SK-N-SH treated with all-trans-retinoic acid at 6 μM for 48 hours (cell line): ENCODE results near the gene FOXF1.

ENCODE experiments used
- ATAC-seq: fragments of 200-7000 bp; cut with Tn5 transposase; 3 replicates; pipeline ENCODE4 v1.9.1; 2020; ENCODE audit warnings: mild to moderate bottlenecking, moderate library complexity
- ARNTL ChIP-seq: fragments of 450-650 bp; formaldehyde crosslinking; IDR thresholded peaks from 2 replicates; pipeline ENCODE4 v1.5.0; 2020; ENCODE audit warnings: low read depth, mild to moderate bottlenecking, moderate library complexity, borderline replicate concordance
- BACH2 ChIP-seq: fragments of 250-450 bp; sonication (Bioruptor Pico); IDR thresholded peaks from 2 replicates; pipeline ENCODE4 v1.9.0; 2021; ENCODE audit warnings: mild to moderate bottlenecking, borderline replicate concordance
- CSRNP3 ChIP-seq: fragments of 250-450 bp; sonication (Bioruptor Pico); IDR thresholded peaks from 2 replicates; pipeline ENCODE4 v1.5.1; 2021; ENCODE audit warnings: mild to moderate bottlenecking, moderate library complexity
- ESRRG ChIP-seq: fragments of 250-450 bp; sonication (Bioruptor Pico); IDR thresholded peaks from 2 replicates; pipeline ENCODE4 v1.6.1; 2021; ENCODE audit warnings: mild to moderate bottlenecking
- GLIS3 ChIP-seq: fragments of 250-450 bp; sonication (Bioruptor Pico); IDR thresholded peaks from 2 replicates; pipeline ENCODE4 v1.5.0; 2020; ENCODE audit warnings: mild to moderate bottlenecking, moderate library complexity
- ISL1 ChIP-seq: fragments of 250-450 bp; sonication (Bioruptor Pico); IDR thresholded peaks from 2 replicates; pipeline ENCODE4 v2.1.2; 2022; ENCODE audit warnings: mild to moderate bottlenecking, moderate library complexity
- PATZ1 ChIP-seq: fragments of 250-450 bp; sonication (Bioruptor Pico); IDR thresholded peaks from 2 replicates; pipeline ENCODE4 v1.8.0; 2020; ENCODE audit warnings: mild to moderate bottlenecking, moderate library complexity, borderline replicate concordance
- POU6F1 ChIP-seq: fragments of 250-450 bp; sonication (Bioruptor Pico); IDR thresholded peaks from 2 replicates; pipeline ENCODE4 v1.8.0; 2021; ENCODE audit warnings: low read depth, mild to moderate bottlenecking, moderate library complexity, borderline replicate concordance
- PPARA ChIP-seq: fragments of 250-450 bp; sonication (Bioruptor Pico); IDR thresholded peaks from 2 replicates; pipeline ENCODE4 v1.5.0; 2020; ENCODE audit warnings: mild to moderate bottlenecking, borderline replicate concordance
- RARB ChIP-seq: fragments of 250-450 bp; sonication (Bioruptor Pico); IDR thresholded peaks from 2 replicates; pipeline ENCODE4 v1.8.0; 2021; ENCODE audit warnings: mild to moderate bottlenecking, moderate library complexity
- SNAI2 ChIP-seq: fragments of 250-450 bp; sonication (Bioruptor Pico); IDR thresholded peaks from 2 replicates; pipeline ENCODE4 v1.5.0; 2020; ENCODE audit warnings: mild to moderate bottlenecking, moderate library complexity
- TCF4 ChIP-seq: fragments of 250-450 bp; sonication (Bioruptor Pico); IDR thresholded peaks from 2 replicates; pipeline ENCODE4 v1.8.0; 2021; ENCODE audit warnings: mild to moderate bottlenecking, moderate library complexity, borderline replicate concordance
- TOX ChIP-seq: fragments of 250-450 bp; sonication (Bioruptor Pico); IDR thresholded peaks from 2 replicates; pipeline ENCODE4 v1.8.0; 2021; ENCODE audit warnings: mild to moderate bottlenecking, moderate library complexity, borderline replicate concordance
- TSHZ2 ChIP-seq: fragments of 250-450 bp; sonication (Bioruptor Pico); IDR thresholded peaks from 2 replicates; pipeline ENCODE4 v1.5.0; 2020; ENCODE audit warnings: mild to moderate bottlenecking, moderate library complexity
- ZC3H10 ChIP-seq: fragments of 250-450 bp; sonication (Bioruptor Pico); IDR thresholded peaks from 2 replicates; pipeline ENCODE4 v1.5.1; 2021; ENCODE audit warnings: mild to moderate bottlenecking, moderate library complexity
- ZFP3 ChIP-seq: fragments of 250-450 bp; sonication (Bioruptor Pico); IDR thresholded peaks from 2 replicates; pipeline ENCODE4 v1.5.0; 2020; ENCODE audit warnings: mild to moderate bottlenecking, moderate library complexity
- ZFP30 ChIP-seq: fragments of 450-650 bp; formaldehyde crosslinking; IDR thresholded peaks from 2 replicates; pipeline ENCODE4 v1.5.0; 2022; ENCODE audit warnings: mild to moderate bottlenecking, moderate library complexity
- ZNF565 ChIP-seq: fragments of 450-650 bp; formaldehyde crosslinking; conservative IDR thresholded peaks from 2 replicates; pipeline ENCODE4 v1.5.0; 2020; ENCODE audit warnings: low read depth, mild to moderate bottlenecking, moderate library complexity
- ZNF70 ChIP-seq: fragments of 450-650 bp; formaldehyde crosslinking; IDR thresholded peaks from 2 replicates; pipeline ENCODE4 v1.5.0; 2020; ENCODE audit warnings: mild to moderate bottlenecking, moderate library complexity
- ZNF8 ChIP-seq: fragments of 450-650 bp; formaldehyde crosslinking; IDR thresholded peaks from 2 replicates; pipeline ENCODE4 v1.5.0; 2020; ENCODE audit warnings: mild to moderate bottlenecking, moderate library complexity
- TF ChIP-seq, protein P1 (sequence below): fragments of 250-450 bp; sonication (Bioruptor Pico); IDR thresholded peaks from 2 replicates; pipeline ENCODE4 v1.5.1; 2020; ENCODE audit warnings: low read depth, mild to moderate bottlenecking, moderate library complexity

The FOXF1 gene

GRCh38 chr16:86549076-86549892 lies 39.0 kb downstream of the FOXF1 start:
- ATAC-seq = no peak
- TF ChIP-seq, protein P1, sequence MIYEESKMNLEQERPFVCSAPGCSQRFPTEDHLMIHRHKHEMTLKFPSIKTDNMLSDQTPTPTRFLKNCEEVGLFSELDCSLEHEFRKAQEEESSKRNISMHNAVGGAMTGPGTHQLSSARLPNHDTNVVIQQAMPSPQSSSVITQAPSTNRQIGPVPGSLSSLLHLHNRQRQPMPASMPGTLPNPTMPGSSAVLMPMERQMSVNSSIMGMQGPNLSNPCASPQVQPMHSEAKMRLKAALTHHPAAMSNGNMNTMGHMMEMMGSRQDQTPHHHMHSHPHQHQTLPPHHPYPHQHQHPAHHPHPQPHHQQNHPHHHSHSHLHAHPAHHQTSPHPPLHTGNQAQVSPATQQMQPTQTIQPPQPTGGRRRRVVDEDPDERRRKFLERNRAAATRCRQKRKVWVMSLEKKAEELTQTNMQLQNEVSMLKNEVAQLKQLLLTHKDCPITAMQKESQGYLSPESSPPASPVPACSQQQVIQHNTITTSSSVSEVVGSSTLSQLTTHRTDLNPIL (CRISPR knock-in tag) = no peak
- TF ChIP-seq ZFP3 (CRISPR knock-in tag) (no peak), RARB (CRISPR knock-in tag) (no peak)
- TF ChIP-seq, all 23 proteins: peak for 0

- ATAC-seq = no peak
- TF ChIP-seq CSRNP3 (no peak), ZFP3 (CRISPR knock-in tag) (no peak), ZNF8 (CRISPR knock-in tag) (no peak)
These were observed 39.5 kb downstream of the FOXF1 start for GRCh38 chr16:86549893-86550190.

- TF ChIP-seq ZNF70 (CRISPR knock-in tag) (no peak), BACH2 (no peak), ZFP30 (CRISPR knock-in tag) (no peak), ESRRG (CRISPR knock-in tag) (no peak), TCF4 (no peak), GLIS3 (CRISPR knock-in tag) (no peak), ZNF8 (CRISPR knock-in tag) (no peak), POU6F1 (CRISPR knock-in tag) (no peak), ZNF565 (CRISPR knock-in tag) (no peak), ARNTL (CRISPR knock-in tag) (no peak), TSHZ2 (CRISPR knock-in tag) (no peak), PPARA (no peak), PATZ1 (no peak), TOX (no peak)
- TF ChIP-seq, all 23 proteins: peak for 0
- ATAC-seq = no peak
These were observed 40.0 kb downstream of the FOXF1 start for GRCh38 chr16:86550281-86550680.

DNA sequence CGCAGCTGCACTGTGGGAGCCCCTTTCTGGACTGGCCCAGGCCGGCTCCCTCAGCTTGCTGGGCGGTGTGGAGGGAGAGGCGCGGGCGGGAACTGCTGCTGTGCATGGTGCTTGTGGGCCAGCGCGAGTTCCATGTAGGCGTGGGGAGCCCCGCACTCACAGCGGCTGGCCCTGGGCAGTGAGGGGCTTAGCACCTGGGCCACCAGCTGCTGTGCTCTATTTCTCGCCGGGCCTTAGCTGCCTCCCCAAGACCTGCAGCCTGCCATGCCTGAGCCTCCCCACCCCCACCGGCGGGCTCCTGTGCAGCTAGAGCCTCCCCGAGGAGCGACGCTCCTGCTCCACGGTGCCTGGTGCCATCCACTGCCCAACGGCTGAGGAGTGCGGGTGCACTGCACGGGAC lies 43.0 kb downstream of the FOXF1 start:
- no peak for ATAC-seq
- TF ChIP-seq SNAI2 (CRISPR knock-in tag) = no peak
- no peak for TF ChIP-seq ZNF8 (CRISPR knock-in tag)
- TF ChIP-seq PATZ1 = no peak
- no peak for TF ChIP-seq ZNF70 (CRISPR knock-in tag)
- TF ChIP-seq ARNTL (CRISPR knock-in tag) = no peak
- TF ChIP-seq ZC3H10 (CRISPR knock-in tag) = no peak
- TF ChIP-seq TCF4 = no peak
- no peak for TF ChIP-seq TSHZ2 (CRISPR knock-in tag)
- no peak for TF ChIP-seq ISL1 (CRISPR knock-in tag)
- TF ChIP-seq, protein P1 (CRISPR knock-in tag) = no peak
